Mesenteric fat pad (tissue), 1 donor: ENCODE measurements around the gene RARB. TPM values are rescaled to one million over a fixed set of nuclear protein-coding genes. Genes with fewer than 3 reads are reported as not detected.

Experiments used
- DNase-seq: peaks from one replicate; pipeline ENCODE4 v3.0.0-alpha.2; 2020; ENCODE audit warnings: low spot score
- total RNA-seq: library from RNA; stranded (reverse); fragmentation: NEBNext Ultra II Directional; extraction: Animal tissue kit (Norgen Biotek cat#: 25700); gene quantifications from one replicate; pipeline ENCODE4 v1.2.1, GENCODE V29; 2021
- donor health status: DM: yes; HTN: yes; CAD: no.

RARB gene
- total RNA-seq, 1 donor from 2014 or later: 4.8 TPM

GRCh38 chr3:25547943-25548674, 120.0 kb downstream of the RARB start:
- no peak for DNase-seq

- DNase-seq: no peak
These were observed 120.8 kb downstream of the RARB start for GRCh38 chr3:25548836-25549235.

GRCh38 chr3:25552251-25552650, 124.2 kb downstream of the RARB start:
- no peak for DNase-seq

GRCh38 chr3:25554376-25554775, 126.3 kb downstream of the RARB start:
- no peak for DNase-seq

- no peak for DNase-seq
These were observed 127.8 kb downstream of the RARB start for GRCh38 chr3:25555695-25556437.

GRCh38 chr3:25556447-25556846, 128.4 kb downstream of the RARB start:
- DNase-seq: no peak

- no peak for DNase-seq
These were observed 129.6 kb downstream of the RARB start for GRCh38 chr3:25557694-25558093.

- no peak for DNase-seq
These were observed 130.1 kb downstream of the RARB start for GRCh38 chr3:25558121-25558520.

GRCh38 chr3:25558796-25559195, 130.7 kb downstream of the RARB start:
- no peak for DNase-seq

GRCh38 chr3:25563601-25564000, 135.5 kb downstream of the RARB start:
- DNase-seq: no peak

GRCh38 chr3:25564075-25564474, 136.0 kb downstream of the RARB start:
- DNase-seq: no peak

GRCh38 chr3:25565807-25566206, 137.7 kb downstream of the RARB start:
- no peak for DNase-seq

- peak; percentile 84 for DNase-seq
These were observed 138.4 kb downstream of the RARB start for GRCh38 chr3:25566358-25566920.

GRCh38 chr3:25567388-25567787, 139.3 kb downstream of the RARB start:
- DNase-seq: no peak

GRCh38 chr3:25567806-25568524, 139.9 kb downstream of the RARB start:
- no peak for DNase-seq

- no peak for DNase-seq
These were observed 140.5 kb downstream of the RARB start for GRCh38 chr3:25568525-25569078.

- no peak for DNase-seq
These were observed 143.2 kb downstream of the RARB start for GRCh38 chr3:25571285-25571684.

GRCh38 chr3:25572336-25572735, 144.3 kb downstream of the RARB start:
- DNase-seq: no peak

- no peak for DNase-seq
These were observed 144.9 kb downstream of the RARB start for GRCh38 chr3:25572919-25573385.

- DNase-seq: no peak
These were observed 145.5 kb downstream of the RARB start for GRCh38 chr3:25573386-25574171.
